ENCODE data around the gene CTNNA2. TPM values are rescaled to one million over a fixed set of nuclear protein-coding genes. Genes with fewer than 3 reads are reported as not detected.

Gene CTNNA2
- total and polyA plus RNA-seq, 9 of the 15 experiments (the other 6 are each of a cell fraction or from before 2014, with no cell fraction given) = 0.03 to 0.40 (median 0.15) TPM

- Histone ChIP-seq H3K4me3 (no peak overlapping the region), H3K27me3 (ENCODE audit: control insufficient read depth in 2 of 2, insufficient read depth in 2 of 2, low read length in 2 of 2) (no peaks in the 10 kb centered on the region), H3K9ac (ENCODE audit: insufficient read depth in 1 of 2, low read depth in 2 of 2, low read length in 2 of 2) (no peak overlapping the region), H3K4me1 (replicated peaks in 1 of 2; ENCODE audit: control insufficient read depth in 2 of 2, insufficient read depth in 2 of 2, low read length in 2 of 2) (no peaks in the 10 kb centered on the region), H3K79me2 (ENCODE audit: control insufficient read depth, insufficient read depth, low read length) (no peaks in the 10 kb centered on the region), H2AFZ (ENCODE audit: low read depth, low read length) (no peak overlapping the region), H3K9me3 (replicated peaks; ENCODE audit: control insufficient read depth, insufficient read depth, low read depth, low read length) (no peaks in the 10 kb centered on the region), H4K20me1 (replicated peaks; ENCODE audit: control insufficient read depth, insufficient read depth, low read length) (no peaks in the 10 kb centered on the region), H3K4me2 (ENCODE audit: insufficient read depth, low read length) (no peak overlapping the region), H3K9me1 (ENCODE audit: control insufficient read depth, insufficient read depth, low read length) (no peaks in the 10 kb centered on the region), H3K27ac (ENCODE audit: extremely low read depth, low read depth, low read length) (no peak overlapping the region), H3K36me3 (ENCODE audit: control insufficient read depth, insufficient read depth, low read length) (no peaks in the 10 kb centered on the region)
- intact Hi-C loops (cut with micrococcal nuclease) (loop anchor here (5.0 kb wide), 1 partner anchor 424 kb away; no protein-coding TSS in a partner anchor), in situ Hi-C loops (cut with MboI) (no loop called here)
- ChIA-PET POLR2A (no interaction called here), CTCF (ENCODE audit: low intra/inter-chr PET ratio) (no interaction called here)
- FAIRE-seq (no peak), DNase-seq (ENCODE audit: extremely low read depth in 1 of 4, low spot score in 3 of 4) (no peak), ATAC-seq (no peak)
- no TSS peak for BruUV-seq (replicated peaks)
- WGBS (ENCODE audit: insufficient coverage, low coverage, missing lambda C conversion rate) = 0% methylated on average over 2 of the region's 2 CpGs
- TF ChIP-seq ILF3 (IDR thresholded peaks at IDR 0.05; ENCODE audit: borderline replicate concordance) = no peak
- no peak for TF ChIP-seq E2F4 (CRISPR knock-in tag; IDR thresholded peaks at IDR 0.05; ENCODE audit: low read depth)
- no peak for TF ChIP-seq ZBTB8A (IDR thresholded peaks at IDR 0.05; ENCODE audit: partially characterized antibody)
- no peak for TF ChIP-seq SFPQ (IDR thresholded peaks at IDR 0.05; ENCODE audit: low read depth, low read length)
- TF ChIP-seq HOXB6 (CRISPR knock-in tag; IDR thresholded peaks at IDR 0.05; ENCODE audit: borderline replicate concordance) = no peak
- no peak for TF ChIP-seq FOXM1 (IDR thresholded peaks at IDR 0.05; ENCODE audit: low read depth)
- no peak for TF ChIP-seq FOXM1 (CRISPR knock-in tag; IDR thresholded peaks at IDR 0.05; ENCODE audit: low read depth)
- no peak for TF ChIP-seq MXI1 (IDR thresholded peaks at IDR 0.05; ENCODE audit: low read depth, low read length)
- TF ChIP-seq ZNF707 (CRISPR knock-in tag; conservative IDR thresholded peaks at IDR 0.05) = no peak
- TF ChIP-seq CTCF (IDR thresholded peaks at IDR 0.05 in 2 of 3, conservative IDR thresholded peaks at IDR 0.05 in 1 of 3; ENCODE audit: insufficient read depth in 2 of 3, low read depth in 1 of 3, low read length in 3 of 3) = no peak
- TF ChIP-seq EP300 (IDR thresholded peaks at IDR 0.05; ENCODE audit: low read length) = no peak
- TF ChIP-seq NR0B1 (IDR thresholded peaks at IDR 0.05; ENCODE audit: partially characterized antibody) = no peak
- TF ChIP-seq SMARCC2 (IDR thresholded peaks at IDR 0.05; ENCODE audit: low read depth) = no peak
- no peak for TF ChIP-seq ZNF695 (CRISPR knock-in tag; IDR thresholded peaks at IDR 0.05)
- no peak for TF ChIP-seq CCAR2 (IDR thresholded peaks at IDR 0.05; ENCODE audit: low read depth, low read length)
- TF ChIP-seq HDAC1 (IDR thresholded peaks at IDR 0.05) = no peak
- TF ChIP-seq LARP7 (IDR thresholded peaks at IDR 0.05) = no peak
Measured at GRCh38 chr2:80496346-80496745, 983.5 kb downstream of the CTNNA2 start.

Measured in K562 (cell line).